AG09309 (cell line): ENCODE measurements around the gene LAPTM5.
"Not testable (repeated sequence)": the region's sequence is repeated elsewhere in the genome, so short reads cannot be mapped to it uniquely, and the experiment has no call there.

Source experiments
- DNase-seq: peaks from one replicate; pipeline ENCODE4 v3.0.0-alpha.2; 2010; ENCODE audit warnings: low read depth
- H3K4me3 ChIP-seq: 2 replicates; pipeline ENCODE4 v1.5.1; 2011; ENCODE audit warnings: mild to moderate bottlenecking, low read depth, low read length, moderate library complexity; ENCODE audit not compliant: control insufficient read depth
- TF ChIP-seq, protein P1 (sequence below): IDR thresholded peaks from 2 replicates; pipeline ENCODE4 v1.5.1; 2011; ENCODE audit warnings: mild to moderate bottlenecking, low read depth, low read length, inconsistent platforms; ENCODE audit not compliant: insufficient read depth, control insufficient read depth; ENCODE audit errors: missing control alignments

Gene LAPTM5

DNA sequence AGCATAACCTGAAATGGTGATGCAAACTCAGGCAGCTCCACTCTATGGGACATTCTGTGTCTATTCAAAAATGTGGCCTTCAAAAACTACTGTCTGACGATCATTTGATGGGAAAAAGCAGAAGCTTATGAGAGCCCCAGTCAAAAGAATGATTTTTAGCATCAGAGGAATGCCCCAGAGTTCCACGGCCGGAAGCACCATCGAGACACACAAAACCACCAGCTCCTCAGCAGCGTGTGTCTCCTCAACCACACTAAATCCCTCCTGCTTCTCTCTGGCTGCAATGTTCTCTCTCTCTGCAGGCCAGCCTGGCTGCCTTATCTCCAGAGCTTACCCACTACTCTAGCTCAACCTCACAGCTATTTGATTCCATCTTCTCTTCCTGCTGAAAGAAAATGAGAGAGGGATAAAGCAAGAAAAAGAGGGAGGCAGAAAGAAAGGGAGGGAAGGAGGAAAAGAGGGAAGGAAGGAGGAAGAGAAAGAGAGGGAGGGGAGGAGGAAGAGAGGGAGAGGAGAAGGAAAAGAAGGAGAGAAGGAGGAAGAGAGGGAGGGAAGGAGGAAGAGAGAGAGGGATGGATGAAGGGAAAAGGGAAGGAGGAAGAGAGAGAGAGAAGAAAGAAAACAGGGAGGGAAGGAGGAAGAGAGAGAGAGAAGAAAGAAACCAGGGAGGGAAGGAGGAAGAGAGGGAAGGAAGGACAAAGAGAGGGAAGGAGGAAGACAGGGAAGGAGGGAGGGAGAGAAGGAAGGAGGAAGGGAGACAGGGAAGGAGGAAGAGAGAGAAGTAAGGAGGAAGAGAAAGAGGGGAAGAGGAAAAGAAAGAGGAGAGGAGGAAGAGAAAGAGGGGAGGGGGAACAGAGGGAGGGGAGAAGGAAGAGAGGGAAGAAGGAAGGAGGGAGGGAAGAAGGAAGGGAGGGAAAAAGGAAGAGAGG lies 33.5 kb upstream of the LAPTM5 start:
- TF ChIP-seq, protein P1, sequence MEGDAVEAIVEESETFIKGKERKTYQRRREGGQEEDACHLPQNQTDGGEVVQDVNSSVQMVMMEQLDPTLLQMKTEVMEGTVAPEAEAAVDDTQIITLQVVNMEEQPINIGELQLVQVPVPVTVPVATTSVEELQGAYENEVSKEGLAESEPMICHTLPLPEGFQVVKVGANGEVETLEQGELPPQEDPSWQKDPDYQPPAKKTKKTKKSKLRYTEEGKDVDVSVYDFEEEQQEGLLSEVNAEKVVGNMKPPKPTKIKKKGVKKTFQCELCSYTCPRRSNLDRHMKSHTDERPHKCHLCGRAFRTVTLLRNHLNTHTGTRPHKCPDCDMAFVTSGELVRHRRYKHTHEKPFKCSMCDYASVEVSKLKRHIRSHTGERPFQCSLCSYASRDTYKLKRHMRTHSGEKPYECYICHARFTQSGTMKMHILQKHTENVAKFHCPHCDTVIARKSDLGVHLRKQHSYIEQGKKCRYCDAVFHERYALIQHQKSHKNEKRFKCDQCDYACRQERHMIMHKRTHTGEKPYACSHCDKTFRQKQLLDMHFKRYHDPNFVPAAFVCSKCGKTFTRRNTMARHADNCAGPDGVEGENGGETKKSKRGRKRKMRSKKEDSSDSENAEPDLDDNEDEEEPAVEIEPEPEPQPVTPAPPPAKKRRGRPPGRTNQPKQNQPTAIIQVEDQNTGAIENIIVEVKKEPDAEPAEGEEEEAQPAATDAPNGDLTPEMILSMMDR = no peak
- H3K4me3 ChIP-seq = no peak overlapping the region
- no peak for DNase-seq

DNA sequence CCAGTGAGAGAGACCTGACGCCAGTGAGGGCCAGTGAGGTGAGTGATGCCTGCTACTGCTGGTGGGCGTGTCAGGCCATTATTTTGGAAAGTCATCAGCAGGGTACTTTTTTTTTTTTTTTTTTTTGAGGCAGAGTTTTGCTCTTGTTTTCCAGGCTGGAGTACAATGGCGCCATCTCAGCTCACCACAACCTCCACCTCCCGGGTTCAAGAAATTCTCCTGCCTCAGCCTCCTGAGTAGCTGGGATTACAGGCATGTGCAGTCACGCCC lies 32.6 kb upstream of the LAPTM5 start:
- DNase-seq, H3K4me3 ChIP-seq: not testable (repeated sequence)

DNA sequence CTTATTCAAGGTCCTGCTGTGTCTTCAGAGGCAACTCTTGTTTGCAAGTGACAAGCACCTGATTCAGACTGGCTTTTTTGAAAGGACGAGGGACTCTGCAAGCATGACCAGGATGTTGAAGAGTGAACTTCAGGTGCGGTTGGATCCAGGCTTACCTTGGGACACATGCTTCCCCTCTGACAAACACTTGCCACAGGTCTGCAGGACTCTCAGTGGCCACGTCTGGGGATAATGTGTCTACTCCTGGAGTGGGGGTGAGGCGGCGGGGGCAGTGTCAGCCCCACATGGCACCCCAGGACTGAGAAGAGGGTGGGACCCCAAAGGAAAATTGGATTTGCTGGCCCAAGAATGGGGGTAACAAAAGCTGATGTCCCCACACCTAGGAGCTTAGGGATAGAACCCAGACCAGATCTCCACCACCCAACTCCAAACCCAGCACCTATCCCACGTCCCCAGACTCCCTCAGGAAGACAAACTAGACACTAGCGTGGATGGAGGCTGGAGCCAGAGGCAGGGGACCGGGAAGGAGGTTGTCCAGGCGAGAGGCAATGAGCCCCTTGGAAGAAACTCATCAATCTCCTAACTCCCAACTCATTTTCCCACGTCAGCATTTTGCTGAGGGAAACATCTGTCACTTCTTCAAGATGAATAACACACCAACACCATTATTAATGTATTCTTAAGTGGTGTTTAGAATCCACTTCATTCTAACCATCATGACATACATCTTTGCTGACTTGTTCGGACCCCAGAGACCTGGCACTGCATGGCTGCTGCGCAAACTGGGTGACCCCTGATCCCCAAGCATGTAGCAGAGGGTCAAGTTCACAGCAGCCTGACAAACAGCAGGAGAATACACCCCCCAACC lies 32.0 kb upstream of the LAPTM5 start:
- TF ChIP-seq, protein P1 = no peak
- no peak for DNase-seq
- H3K4me3 ChIP-seq = no peak overlapping the region

DNA sequence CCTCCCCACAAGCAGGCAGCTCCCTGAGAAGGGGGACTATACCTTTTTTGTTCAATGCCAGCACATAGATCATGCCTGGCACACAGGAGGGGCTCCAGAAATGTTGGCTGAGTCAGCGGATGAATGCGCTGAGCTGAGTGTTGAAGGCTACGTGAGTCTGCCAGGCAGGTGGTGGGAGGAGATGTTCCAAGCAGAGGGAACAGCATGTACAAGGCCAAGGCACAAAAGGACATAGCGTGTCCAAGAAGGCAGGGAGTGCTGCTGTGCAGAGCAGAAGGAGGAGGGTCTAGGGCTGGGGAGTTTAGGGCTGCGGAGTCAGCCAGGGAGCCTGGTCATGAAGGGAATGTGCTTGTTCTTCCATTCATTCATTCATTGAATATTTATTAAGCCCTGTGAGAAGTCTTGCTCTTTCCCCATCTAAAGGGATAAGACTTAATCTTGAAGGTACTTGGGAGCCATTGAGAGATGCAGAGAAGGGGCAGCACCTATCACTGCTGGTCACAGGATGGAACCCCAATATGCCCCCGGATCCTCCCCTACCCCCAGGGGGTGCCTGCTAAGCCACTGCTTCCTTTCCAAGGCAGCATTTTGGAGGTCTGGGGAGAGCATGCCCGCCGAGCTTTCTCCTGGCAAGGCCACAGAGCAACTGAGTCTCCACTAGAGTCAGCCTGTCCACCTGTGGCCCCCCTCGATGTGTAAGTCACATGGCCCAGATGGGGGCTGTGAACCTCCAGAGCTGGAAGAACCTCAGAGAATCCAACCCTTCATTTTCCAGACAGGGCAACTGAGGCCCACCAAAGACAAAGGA lies 31.2 kb upstream of the LAPTM5 start:
- TF ChIP-seq, protein P1 = no peak
- no peak overlapping the region for H3K4me3 ChIP-seq
- DNase-seq = no peak

DNA sequence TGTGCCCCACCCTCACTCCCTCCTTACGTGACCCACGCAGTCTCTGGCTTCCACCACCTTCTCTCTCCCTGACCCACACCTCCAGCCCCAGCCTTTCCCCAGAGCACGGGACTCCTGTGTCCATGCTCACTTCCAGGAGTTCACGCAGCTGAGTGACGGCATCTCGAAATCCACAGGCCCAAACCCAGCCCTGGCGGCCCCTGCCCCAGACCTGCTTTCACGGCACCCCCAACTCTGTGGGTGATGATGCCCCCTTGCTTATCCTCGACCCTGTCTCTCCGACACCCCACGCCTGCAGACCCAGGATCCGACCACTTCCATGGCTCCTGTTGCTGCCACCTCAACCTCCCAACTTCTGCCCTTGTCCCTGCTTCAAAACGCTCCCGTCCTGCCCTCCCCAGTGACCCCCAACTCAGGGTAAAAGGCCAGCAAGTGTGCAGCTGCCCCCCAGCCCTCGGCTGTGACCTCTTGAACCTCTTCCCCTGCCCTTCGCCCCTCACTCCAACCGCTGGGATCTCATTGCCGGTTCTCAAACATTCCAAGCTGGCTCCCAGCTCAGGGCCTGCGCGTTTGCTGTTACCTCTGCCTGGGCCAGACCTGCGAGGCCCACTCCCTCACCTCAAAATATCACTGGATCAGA lies 30.4 kb upstream of the LAPTM5 start:
- TF ChIP-seq, protein P1 = no peak
- DNase-seq = no peak
- H3K4me3 ChIP-seq = no peak overlapping the region

DNA sequence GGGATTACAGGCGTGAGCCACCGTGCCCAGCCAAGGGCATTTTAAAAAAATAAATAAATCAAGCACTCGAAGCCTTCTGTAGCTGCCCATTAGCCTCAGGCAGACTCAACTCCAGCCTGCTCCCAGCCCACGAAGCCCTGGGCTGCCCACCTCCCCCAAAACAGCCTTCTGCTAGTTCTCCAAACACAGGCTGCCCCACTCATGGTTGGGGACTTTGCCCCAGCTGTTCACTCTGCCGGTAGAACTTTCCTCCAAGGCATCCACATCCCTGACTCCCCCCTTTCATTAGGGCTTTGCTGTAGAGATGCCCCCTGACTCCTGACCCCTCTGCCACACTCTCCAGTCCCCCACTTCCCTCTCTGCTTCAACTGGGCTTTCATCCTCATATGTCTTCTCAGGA lies 29.7 kb upstream of the LAPTM5 start:
- TF ChIP-seq, protein P1 = no peak
- H3K4me3 ChIP-seq = no peak overlapping the region
- no peak for DNase-seq
